ENCODE measurements around the gene ZBTB48.

The ZBTB48 gene

GRCh38 chr1:6572653-6573383, 7.0 kb upstream of the ZBTB48 start:
- DNase-seq (ENCODE audit: low read depth in 1 of 2, low spot score in 1 of 2): no peak

- DNase-seq (ENCODE audit: low read depth in 1 of 2, low spot score in 1 of 2): no peak
Measured at GRCh38 chr1:6574025-6574620, 5.7 kb upstream of the ZBTB48 start.

DNA sequence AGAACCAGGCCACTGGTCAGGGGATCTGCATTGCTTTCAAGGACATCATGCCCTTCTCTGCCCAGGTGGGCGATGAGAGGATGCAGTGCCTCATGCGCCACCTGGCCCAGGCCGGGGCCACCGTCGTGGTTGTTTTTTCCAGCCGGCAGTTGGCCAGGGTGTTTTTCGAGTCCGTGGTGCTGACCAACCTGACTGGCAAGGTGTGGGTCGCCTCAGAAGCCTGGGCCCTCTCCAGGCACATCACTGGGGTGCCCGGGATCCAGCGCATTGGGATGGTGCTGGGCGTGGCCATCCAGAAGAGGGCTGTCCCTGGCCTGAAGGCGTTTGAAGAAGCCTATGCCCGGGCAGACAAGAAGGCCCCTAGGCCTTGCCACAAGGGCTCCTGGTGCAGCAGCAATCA, 5.0 kb upstream of the ZBTB48 start:
- no peak for DNase-seq (ENCODE audit: low read depth in 1 of 2, low spot score in 1 of 2)

DNA sequence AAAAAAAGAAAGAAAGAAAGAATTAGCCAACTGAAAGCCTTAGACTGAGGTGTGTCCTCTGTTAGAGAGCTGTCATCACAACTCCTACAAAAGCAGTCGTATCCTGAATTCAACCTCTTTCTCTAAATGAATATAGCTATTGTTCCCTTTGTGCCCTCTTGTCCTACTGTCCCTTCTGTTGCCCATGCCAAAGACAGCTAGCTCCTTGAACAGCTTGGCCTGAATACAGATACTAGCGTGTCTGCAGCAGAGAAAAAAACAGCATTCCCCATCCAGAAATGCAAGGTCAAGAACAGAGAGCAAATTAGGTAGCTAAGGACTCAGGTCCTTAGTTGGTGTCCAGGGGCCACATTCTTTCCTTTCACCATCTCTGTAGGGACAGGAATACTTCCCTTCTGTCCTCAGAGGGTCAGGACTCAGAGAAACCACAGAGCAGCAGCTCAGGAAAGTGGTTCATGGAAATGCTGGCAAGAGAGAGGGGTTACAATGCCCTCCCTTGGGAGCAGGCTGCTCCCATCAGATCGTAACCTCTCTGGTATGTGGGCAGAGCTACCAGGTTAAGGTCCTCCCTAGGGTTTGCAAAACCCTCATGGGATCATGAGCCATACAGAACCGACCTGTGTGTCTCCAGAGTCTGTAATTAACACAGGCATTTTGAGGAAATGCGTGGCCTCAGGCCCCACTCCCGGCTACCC, 1.8 kb upstream of the ZBTB48 start:
- no peak for DNase-seq (ENCODE audit: low read depth in 1 of 2, low spot score in 1 of 2)

- no peak for DNase-seq (ENCODE audit: low read depth in 1 of 2, low spot score in 1 of 2)
Measured at GRCh38 chr1:6578624-6579373, 995 bp upstream of the ZBTB48 start.

GRCh38 chr1:6580119-6580592, 362 bp downstream of the ZBTB48 start:
- DNase-seq (ENCODE audit: low read depth in 1 of 2, low spot score in 1 of 2): no peak

- DNase-seq (ENCODE audit: low read depth in 1 of 2, low spot score in 1 of 2): no peak
Measured at GRCh38 chr1:6580593-6581409, 1.0 kb downstream of the ZBTB48 start.

GRCh38 chr1:6581561-6582305, 1.9 kb downstream of the ZBTB48 start:
- no peak for DNase-seq (ENCODE audit: low read depth in 1 of 2, low spot score in 1 of 2)

- no peak for DNase-seq (ENCODE audit: low read depth in 1 of 2, low spot score in 1 of 2)
Measured at GRCh38 chr1:6582370-6582769, 2.6 kb downstream of the ZBTB48 start.

GRCh38 chr1:6584126-6585080, 4.6 kb downstream of the ZBTB48 start:
- no peak for DNase-seq (ENCODE audit: low read depth in 1 of 2, low spot score in 1 of 2)

DNA sequence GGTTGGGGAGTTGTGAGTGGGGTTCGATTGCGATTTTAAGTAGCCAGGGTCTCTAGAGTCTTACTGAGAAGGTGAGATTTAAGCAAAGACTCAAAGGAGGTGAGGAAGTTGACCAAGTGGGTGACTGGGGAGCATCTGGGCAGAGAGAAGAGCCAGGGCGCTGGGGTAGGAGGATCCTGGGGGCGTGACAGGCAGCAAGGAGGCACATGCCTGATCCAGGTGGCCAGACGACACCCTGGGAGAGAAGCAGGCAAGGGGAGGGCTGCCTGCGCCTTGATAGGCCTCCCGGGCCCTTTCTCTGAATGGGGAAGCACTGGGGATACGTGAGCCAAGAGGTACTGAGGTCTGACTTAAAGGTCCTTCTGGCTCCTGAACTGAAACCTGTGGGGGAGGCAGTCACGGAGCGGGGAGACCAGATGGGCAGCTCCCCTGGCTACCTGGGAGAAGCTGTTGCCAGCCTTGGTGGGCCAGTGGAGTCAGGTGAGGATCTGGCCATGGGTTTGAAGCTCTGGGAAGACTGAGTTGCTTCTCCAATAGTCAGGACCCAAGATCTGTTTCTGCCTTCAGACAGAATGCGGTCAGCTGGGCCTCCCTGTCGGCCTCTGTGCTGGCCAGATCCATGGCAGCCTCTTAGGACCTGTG, 5.4 kb downstream of the ZBTB48 start:
- no peak for DNase-seq (ENCODE audit: low read depth in 1 of 2, low spot score in 1 of 2)

DNA sequence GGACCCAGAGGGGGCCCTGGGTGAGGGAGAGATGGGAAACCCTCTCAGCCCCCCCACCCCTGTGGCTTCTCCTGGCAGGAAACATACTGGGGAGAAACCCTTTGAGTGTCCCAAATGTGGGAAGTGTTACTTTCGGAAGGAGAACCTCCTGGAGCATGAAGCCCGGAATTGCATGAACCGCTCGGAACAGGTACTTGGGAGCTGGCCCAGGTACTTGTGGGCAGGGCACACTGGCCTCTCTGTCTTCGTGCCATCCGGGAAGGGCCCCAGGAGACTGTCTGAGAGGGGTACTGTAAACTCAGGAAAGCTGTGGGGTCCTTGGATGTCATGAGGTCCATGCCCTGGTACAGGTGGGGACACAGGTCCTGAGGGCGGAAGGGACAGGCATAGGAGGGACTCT, 6.0 kb downstream of the ZBTB48 start:
- DNase-seq (ENCODE audit: low read depth in 1 of 2, low spot score in 1 of 2): no peak

GRCh38 chr1:6586404-6586816, 6.6 kb downstream of the ZBTB48 start:
- DNase-seq (ENCODE audit: low read depth in 1 of 2, low spot score in 1 of 2): no peak

DNA sequence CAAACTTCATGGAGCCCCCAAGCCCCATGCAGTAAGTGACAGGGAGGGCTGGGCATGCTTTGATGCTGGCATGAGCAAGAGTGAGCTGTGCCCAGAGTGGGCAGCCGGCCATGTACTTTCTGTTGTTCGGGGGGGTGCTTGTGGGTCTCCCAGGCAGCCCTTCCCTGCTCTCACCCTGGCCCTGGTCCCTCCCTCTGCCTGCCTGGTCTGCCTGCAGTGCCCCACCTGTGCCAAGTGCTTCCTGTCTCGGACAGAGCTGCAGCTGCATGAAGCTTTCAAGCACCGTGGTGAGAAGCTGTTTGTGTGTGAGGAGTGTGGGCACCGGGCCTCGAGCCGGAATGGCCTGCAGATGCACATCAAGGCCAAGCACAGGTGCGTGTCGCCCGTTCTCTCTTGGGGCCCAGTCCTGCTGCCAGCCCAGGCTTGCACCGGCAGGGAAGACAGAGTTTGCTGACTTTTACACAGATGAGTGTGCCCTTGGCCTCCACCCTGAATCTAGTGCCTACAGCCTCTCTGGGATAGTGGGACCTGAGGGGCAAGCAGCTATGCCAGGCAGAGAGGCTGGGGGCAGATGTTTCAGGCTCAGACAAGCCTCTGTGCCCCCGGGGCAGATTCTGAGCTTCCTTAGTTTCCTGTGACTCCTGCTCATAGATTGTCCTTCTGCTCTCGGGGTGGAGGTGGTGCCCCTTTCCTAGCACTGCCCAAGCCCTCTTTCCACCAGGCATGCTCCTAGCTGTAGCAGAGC, 7.6 kb downstream of the ZBTB48 start:
- no peak for DNase-seq (ENCODE audit: low read depth in 1 of 2, low spot score in 1 of 2)

GRCh38 chr1:6588128-6588892, 8.5 kb downstream of the ZBTB48 start:
- no peak for DNase-seq (ENCODE audit: low read depth in 1 of 2, low spot score in 1 of 2)

DNA sequence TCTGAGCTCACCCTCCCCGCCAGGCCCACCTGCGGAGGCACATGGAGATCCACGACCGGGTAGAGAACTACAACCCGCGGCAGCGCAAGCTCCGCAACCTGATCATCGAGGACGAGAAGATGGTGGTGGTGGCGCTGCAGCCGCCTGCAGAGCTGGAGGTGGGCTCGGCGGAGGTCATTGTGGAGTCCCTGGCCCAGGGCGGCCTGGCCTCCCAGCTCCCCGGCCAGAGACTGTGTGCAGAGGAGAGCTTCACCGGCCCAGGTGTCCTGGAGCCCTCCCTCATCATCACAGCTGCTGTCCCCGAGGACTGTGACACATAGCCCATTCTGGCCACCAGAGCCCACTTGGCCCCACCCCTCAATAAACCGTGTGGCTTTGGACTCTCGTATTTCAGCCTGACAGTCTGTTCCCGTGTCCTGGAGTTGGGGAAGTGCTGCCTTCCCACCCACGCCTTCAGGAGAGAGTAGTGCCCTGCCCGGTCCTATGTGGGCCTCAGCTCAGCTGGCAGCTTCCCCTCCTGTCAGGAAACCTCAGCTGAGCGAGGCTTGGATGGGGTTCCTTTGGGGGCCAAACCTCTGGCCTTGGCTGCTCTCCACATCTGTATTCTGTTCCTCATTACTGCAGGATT, 9.2 kb downstream of the ZBTB48 start:
- DNase-seq (ENCODE audit: low read depth in 1 of 2, low spot score in 1 of 2): no peak
